DMS 273 treated with DMSO at 0.1 percent for 48 hours (cell line): ENCODE results near the gene CCDC167.

Source experiments
- DNase-seq: peaks from one replicate; lab custom pipeline; 2025; lab: John Stamatoyannopoulos, UW

The CCDC167 gene

GRCh38 chr6:37489697-37490336, 9.9 kb downstream of the CCDC167 start:
- DNase-seq = no peak

GRCh38 chr6:37488476-37488875, 11.2 kb downstream of the CCDC167 start:
- no peak for DNase-seq

- DNase-seq = peak; percentile 43
Measured at GRCh38 chr6:37487591-37488380, 11.9 kb downstream of the CCDC167 start.

GRCh38 chr6:37486121-37486839, 13.4 kb downstream of the CCDC167 start:
- DNase-seq = no peak

- no peak for DNase-seq
Measured at GRCh38 chr6:37485291-37485702, 14.4 kb downstream of the CCDC167 start.

- no peak for DNase-seq
Measured at GRCh38 chr6:37484786-37485170, 14.9 kb downstream of the CCDC167 start.

GRCh38 chr6:37483917-37484785, 15.5 kb downstream of the CCDC167 start:
- no peak for DNase-seq

GRCh38 chr6:37483252-37483901, 16.3 kb downstream of the CCDC167 start:
- DNase-seq = no peak

- DNase-seq = no peak
Measured at GRCh38 chr6:37482606-37483251, 17.0 kb downstream of the CCDC167 start.

GRCh38 chr6:37481711-37482605, 17.7 kb downstream of the CCDC167 start:
- no peak for DNase-seq

- DNase-seq = no peak
Measured at GRCh38 chr6:37480951-37481534, 18.6 kb downstream of the CCDC167 start.

- DNase-seq = no peak
Measured at GRCh38 chr6:37480118-37480736, 19.5 kb downstream of the CCDC167 start.

GRCh38 chr6:37479266-37479854, 20.3 kb downstream of the CCDC167 start:
- no peak for DNase-seq

- DNase-seq = no peak
Measured at GRCh38 chr6:37478827-37479226, 20.9 kb downstream of the CCDC167 start.

- no peak for DNase-seq
Measured at GRCh38 chr6:37477656-37478435, 21.8 kb downstream of the CCDC167 start.

- DNase-seq = no peak
Measured at GRCh38 chr6:37477191-37477590, 22.5 kb downstream of the CCDC167 start.

GRCh38 chr6:37474316-37474715, 25.4 kb downstream of the CCDC167 start:
- no peak for DNase-seq
